ENCODE results near the gene GRPEL1.

GRPEL1 gene

GRCh38 chr4:7061815-7062214 is 6.0 kb downstream of the GRPEL1 start:
- DNase-seq = no peak

DNA sequence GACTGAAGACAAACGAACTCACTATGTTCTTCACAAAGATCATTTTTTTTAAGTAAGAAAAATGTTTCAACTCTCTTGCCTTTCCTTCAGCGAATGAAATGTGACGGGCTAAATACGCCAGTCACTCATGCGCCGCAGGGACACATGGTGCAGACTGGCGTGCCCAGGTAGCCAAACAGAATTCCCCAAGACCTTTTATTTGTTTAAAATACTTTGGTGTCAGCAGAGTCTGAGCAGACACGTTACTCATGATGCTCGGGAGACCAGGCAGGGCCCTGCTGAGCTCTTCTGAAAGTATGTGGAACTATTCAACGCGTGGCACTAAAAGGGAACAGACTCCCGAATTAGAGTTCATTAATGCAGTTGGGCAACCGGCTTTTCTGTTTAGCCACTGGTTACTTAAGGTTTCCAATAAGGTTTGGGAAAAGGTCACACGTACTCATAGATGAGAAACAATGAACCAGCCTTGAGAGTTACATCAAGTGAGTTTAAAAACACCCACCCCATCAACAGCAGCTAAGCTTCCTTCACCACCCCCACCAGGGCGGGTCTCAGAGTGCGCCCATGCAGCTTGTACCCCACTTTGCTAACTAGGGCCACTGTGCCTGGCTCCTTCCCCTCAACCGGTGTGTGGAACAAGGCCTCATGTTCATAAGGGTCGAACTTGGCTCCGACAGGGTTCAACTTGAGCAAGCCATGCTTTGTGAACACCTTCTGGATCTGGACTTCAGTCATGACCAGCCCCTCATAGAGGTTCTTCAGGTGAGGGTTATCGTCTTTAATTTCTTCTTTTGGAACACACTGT is 7.3 kb downstream of the GRPEL1 start:
- DNase-seq = no peak

DNA sequence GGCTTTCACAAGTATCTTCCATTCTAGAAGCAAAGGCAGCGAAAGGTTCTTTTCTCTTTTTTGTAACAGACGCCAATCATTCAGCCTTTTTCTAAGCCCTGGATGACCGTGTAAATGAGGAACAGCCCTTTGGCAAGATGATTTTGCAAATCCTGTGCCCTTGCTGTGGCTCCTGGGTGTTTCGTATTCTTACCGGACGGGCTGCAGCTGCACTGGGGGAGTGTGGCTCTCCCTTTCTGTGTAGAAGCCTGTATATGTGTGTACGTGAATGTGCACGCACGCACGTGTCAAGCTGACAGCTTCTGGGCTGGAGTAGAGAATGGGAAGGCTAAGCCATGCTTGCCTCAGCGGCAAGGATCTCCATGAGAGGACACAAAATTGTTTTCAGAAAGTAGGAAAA is 8.2 kb downstream of the GRPEL1 start:
- no peak for DNase-seq

GRCh38 chr4:7058792-7059191 is 9.1 kb downstream of the GRPEL1 start:
- DNase-seq = no peak

- no peak for DNase-seq
Observed at GRCh38 chr4:7055990-7056325, 11.9 kb downstream of the GRPEL1 start.

- no peak for DNase-seq
Observed at GRCh38 chr4:7055111-7055989, 12.5 kb downstream of the GRPEL1 start.

GRCh38 chr4:7054106-7054880 is 13.6 kb downstream of the GRPEL1 start:
- no peak for DNase-seq

DNA sequence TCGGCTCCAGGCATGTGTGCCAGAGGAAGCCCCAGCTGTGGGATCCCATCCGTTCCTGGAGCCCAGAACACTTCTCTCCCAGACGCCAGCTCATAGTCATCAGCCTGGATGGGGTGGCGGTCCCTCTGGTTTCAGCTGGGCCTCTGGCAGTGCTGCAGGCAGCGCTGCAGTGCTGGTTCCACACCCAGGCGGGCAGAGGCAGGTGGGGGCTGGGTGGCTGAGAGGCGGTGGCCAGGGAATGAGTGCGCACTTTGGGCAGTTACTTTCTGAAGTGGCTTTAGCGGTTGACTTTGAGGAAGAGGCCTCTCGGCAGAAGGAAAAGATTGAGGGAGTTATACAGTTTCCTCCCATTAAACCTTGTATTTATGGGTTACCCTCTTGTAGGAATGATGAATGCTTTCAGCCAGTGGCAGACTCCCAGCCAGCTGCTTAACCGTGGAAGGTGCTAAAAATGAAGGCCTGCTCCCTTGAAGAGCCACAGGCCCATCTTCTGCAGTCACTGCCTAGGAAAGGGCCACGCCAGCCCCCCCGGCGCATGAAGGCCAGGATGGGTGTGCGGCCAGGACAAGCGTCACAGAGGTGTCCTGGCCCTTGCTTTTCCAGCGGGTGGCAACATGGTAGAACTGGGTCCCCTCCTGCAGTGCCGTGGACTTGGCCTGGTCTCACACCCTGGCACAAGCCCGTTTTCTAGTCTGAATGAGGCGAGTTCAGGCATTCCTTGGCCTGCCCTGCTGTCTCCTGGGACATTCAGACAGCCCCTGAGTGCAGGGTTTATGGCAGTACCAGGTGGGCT is 14.7 kb downstream of the GRPEL1 start:
- no peak for DNase-seq

DNA sequence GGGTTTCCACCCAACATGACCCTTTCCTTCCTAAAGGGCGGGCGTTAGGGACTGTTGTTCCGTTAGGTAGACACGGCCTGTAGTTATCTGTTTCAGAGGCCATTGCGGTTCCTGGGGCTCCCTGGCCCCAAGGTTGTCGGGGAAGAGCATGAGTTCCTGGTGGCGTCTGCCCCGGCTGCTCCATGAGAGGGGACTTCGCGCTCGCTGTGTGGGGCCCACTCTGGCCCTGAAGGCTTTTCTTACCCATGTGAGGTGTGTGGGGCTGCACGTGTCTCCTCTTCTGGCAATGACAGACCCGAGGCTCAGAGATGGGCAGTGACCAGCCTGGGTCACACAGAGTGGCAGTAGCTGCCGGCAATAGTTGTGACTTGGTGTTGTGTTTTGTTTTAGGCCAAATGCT is 15.6 kb downstream of the GRPEL1 start:
- DNase-seq = no peak

- DNase-seq = no peak
Observed at GRCh38 chr4:7051905-7052304, 16.0 kb downstream of the GRPEL1 start.

- no peak for DNase-seq
Observed at GRCh38 chr4:7051144-7051495, 16.7 kb downstream of the GRPEL1 start.

GRCh38 chr4:7050481-7051143 is 17.3 kb downstream of the GRPEL1 start:
- DNase-seq = no peak

DNA sequence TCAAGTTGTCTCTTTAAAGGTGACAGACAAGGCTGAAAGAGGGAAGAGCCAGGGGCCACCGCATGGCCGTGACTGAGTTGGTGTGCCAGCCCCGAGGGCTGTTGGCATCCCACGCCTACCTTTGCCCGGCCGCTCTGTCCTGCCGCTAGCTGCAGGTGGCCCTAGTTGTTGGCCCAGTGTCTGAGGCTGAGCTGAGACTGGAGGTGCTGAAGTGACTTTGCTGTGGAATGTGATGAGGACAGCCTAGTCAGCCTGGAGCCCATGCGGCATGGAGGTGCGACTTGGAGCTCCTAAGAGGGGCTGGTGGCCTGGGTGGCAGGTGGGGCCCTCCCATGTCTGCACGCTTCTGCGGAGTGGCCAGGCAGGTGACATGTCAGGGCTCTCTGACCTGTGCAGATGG is 18.1 kb downstream of the GRPEL1 start:
- DNase-seq = no peak

DNA sequence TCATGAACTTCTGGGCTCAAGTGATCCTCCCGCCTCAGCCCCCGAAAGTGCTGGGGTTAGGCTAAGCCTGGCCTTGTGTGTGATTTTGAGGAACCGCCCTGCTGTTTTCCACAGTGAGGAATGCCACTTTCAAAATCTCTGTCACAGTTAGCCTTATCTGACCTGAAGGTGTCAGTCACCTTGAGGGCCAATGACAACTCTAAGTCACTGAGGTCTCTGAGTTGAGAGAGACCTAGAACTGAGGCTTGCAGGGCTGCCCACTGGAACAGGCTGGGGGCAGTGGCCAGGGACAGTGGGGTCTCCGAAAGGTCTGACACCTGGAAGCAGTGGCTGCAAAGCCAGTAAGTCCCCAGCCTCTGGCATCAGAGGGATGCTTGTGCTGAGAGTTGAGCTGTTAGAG is 18.6 kb downstream of the GRPEL1 start:
- DNase-seq = no peak

GRCh38 chr4:7048642-7049041 is 19.2 kb downstream of the GRPEL1 start:
- DNase-seq = no peak

DNA sequence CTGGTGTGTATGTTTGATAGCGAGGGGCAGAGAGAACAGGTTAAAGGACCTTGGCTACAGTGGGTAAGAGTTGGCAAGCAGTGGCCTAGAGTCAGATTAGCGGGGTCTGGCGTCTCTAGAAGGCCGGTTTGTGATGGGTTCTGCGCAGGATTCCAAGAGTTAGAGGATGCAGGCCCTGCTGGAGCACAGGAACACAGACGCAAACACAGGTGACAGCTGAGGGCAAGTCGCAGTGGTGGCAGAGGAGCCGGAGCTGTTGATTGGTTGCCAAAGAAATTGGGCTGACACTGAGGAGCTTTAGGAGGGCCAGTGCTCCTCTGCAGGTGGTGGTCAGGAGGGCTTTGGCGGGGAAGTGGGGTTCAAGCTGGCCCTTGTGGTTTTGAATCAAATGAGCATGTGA is 20.9 kb downstream of the GRPEL1 start:
- DNase-seq = no peak

DNA sequence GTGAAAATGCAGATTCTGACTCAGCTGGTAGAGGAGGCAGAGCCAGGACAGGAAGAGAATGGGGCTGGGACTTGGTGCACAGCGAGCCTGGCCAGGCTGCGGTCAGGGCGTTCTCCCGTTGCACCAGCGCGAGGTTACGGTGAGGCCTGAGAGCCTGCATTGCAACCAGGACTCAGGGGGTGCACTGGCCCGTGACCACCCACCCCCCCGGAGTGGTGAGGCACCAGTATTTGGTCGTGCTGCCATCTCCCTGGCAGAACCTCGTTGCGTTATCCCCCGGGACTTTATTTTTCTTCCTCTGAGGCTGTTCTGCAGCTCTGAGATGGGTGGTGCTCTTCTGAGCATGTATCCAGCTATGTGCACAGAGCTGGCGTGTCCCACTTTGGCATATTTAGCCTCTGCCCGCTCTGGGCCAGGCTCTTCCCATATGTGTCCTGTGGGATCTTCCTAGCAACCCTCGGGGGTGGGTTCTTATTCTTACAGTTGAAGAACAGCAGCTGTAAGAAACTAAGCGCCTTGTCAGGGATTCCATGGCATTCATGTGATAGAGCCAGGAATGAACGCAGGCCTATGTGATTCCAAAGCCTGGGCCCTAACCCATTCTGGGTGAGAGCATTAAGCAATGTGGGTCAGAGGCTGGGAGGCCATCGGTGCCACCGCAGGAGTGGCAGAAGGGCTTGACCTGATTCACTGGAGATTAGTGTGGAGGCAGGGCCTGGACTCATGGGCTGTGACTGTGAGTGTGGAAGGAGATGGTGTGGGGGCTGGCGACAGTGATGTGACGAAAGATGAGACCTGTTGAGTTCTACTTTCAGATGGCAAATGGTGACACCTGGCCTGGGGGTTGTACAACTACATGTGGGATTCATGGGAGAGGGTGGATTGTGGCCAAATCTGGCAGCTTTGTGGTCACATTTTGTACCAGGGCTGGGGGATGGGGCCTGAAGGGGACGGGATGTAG is 21.6 kb downstream of the GRPEL1 start:
- no peak for DNase-seq

DNA sequence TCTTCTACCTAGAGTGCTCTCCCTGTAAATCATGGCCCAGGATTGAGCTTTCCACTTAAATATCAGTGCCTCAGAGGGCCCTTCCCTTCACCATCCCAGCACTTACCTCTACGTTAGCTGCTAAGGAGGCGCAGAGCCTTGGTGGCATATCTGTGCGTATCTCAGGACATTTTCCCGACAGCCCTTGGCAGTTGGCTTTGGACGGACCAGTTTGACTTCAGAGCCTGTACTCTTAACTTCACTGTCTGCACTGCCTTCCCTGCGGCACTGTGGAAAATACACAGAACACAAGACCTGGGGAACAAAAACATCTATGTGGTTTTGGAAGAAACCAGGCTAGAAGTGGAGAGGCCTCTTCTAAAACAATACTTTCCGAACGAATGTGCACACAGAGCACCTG is 22.3 kb downstream of the GRPEL1 start:
- DNase-seq = no peak

- DNase-seq = no peak
Observed at GRCh38 chr4:7044137-7044930, 23.5 kb downstream of the GRPEL1 start.
